Posterior vena cava (tissue), 2 donors: ENCODE measurements around the gene RBM19. TPM values are rescaled to one million over a fixed set of nuclear protein-coding genes. Genes with fewer than 3 reads are reported as not detected.
"Not testable (repeated sequence)": the region's sequence is repeated elsewhere in the genome, so short reads cannot be mapped to it uniquely, and the experiment has no call there.

Experiments used
- DNase-seq: peaks from one replicate; pipeline ENCODE4 v3.0.0-alpha.2; 2020; ENCODE audit warnings: low spot score
- intact Hi-C, 2 donors: fragments of 100-400 bp; cut with DNase I; formaldehyde crosslinking; loops; one replicate each; pipeline versions ENCODE4 v1.14.1 to v1.14.2; 2022 to 2023
- total RNA-seq, 2 donors: library from RNA; stranded (reverse); fragmentation: NEBNext Ultra II Directional; extraction: Animal tissue kit (Norgen Biotek cat#: 25700); gene quantifications; one replicate each; pipeline ENCODE4 v1.2.1, GENCODE V29; 2021
- donor health status: DM: yes; HTN: yes; CAD: no.
- donor health status: DM: yes; HTN: yes; CAD: no.

The RBM19 gene
- total RNA-seq, 2 donors from 2014 or later: 23.8 to 27.7 TPM

DNA sequence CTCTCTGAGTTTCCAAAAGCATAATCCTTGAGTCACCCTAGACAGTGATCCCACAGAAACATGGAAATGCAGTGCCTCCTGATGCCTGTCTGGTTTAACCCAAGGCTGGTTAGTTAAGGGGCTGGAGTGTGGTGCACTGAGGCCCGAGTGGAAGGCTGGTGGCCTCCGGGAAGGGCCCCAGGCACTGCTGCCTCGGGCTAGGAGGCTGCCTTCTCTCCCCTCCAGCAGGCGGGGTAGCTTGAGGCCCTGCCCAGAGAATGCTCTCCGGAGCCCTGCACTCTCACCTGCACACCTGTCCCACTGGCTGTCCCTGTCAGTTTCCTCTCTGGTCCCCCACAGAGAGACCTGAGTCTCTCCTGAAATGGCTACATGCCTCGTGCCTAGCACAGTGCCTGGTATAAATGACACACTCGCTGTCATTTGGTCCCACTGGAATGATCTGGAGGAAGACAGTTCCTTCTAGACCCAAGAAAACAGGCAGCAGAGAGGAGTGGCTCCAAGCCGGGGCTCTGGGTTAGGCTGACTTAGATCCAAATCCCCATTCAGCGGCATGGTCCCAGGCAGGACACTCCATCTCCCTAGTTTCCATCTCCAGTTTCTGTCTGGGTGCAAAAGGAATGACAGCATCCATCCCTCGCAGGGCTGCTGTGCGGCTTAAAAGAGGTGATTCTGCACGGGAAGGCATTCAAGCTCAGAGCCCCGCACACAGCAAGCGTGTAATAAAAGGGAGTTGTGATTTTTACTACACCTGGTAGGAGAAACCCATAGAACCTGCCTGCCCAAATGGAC is 54.0 kb downstream of the RBM19 start:
- intact Hi-C loops: loop anchor here (5.0 kb wide), 2 partner anchors 450 to 555 kb away; partner anchors contain the start of gene PLBD2 (in 1 of the 2)

DNA sequence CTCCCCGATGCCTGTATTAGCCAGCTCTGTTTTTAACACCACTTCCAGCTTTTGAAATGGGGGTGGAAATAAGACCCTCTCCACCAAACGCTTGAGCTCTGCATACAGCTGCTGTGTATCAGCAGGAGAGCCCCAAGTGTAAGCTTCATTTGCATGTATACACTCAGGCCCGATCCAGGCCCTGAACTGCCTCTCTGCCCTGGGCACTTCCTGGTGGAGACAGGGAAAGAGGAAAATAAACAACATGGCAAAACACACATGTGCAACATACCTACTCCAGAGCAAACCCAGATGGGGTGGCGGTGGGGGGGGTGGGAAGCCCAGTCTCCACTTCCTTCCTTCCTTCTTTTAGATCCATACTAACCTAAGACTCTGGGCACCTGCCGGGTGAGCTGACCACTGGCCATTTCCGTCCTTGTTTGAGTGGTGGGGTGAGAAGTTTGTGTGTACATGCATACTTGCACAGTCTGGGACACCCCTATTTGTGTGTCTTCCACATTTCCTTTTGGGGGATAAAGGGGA is 55.3 kb downstream of the RBM19 start:
- intact Hi-C loops: loop anchor here (5.0 kb wide), 2 partner anchors 449 to 554 kb away; partner anchors contain the start of gene PLBD2 (in 1 of the 2)

More for the DNA sequence above, 54.0 kb downstream of the RBM19 start:
- no peak for DNase-seq

DNA sequence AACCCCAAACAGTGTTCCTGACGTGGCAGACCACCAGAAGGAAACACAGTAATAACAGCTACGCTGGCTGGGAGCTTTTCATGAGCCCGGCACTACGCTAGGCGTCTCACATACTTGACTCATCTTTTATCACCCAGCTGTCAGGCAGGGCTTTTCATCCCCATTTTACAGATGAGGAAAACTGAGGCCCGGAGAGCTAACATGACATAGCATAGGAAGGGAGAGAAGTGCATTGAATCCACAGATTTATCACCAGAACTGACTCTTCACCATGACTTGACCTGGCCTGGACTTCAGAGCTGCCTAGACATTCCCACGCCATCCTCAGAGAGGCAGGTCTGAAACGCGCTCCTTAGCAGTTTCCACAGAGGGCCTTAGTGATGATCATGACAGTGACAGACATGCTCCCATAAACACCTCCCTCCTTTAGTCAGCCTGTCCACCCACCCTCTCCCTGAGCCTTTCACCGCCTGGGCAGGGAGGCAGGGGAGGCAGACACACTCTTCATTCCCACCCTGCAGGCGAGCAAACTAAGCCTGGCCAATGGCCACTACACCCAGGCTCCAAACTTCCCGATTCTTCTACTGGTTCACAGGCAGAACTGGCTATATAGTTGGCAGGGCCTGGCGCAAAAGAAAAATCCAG is 56.2 kb downstream of the RBM19 start:
- no peak for DNase-seq
- intact Hi-C loops: loop anchor here (5.0 kb wide), 2 partner anchors 448 to 553 kb away; partner anchors contain the start of gene PLBD2 (in 1 of the 2)

More for the DNA sequence above, 55.3 kb downstream of the RBM19 start:
- no peak for DNase-seq

DNA sequence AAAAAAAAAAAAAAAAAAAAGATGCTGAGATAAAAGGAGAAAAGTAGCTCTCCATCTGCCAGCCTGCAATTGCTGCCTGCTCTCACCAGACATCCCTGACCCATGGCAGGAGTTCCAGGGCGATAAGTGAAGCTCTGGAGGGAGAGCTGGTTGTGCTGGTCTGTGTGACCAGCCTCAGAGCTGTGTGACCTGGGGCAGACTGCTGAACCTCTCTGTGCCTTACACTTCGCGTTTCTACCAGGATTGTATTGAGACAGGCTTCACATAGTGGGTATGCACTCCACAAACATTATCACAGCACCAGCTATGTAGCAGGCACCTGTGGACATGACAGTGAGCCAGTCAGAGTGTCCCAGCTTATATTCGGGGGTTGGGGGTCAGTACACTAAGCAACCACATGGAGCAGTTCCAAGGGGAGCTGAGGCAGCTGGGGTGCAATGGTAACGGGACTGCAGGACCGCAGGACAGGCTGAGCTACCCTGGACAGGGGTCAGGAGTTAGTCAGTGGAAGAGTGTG is 57.5 kb downstream of the RBM19 start:
- no peak for DNase-seq
- intact Hi-C loops: no loop called here

- intact Hi-C loops: loop anchor here in 1 of 2 donors (2.0 kb wide), 1 partner anchor 443 kb away; no protein-coding TSS in a partner anchor
- no peak for DNase-seq
Measured at GRCh38 chr12:113907446-113908180, 58.5 kb downstream of the RBM19 start.

DNA sequence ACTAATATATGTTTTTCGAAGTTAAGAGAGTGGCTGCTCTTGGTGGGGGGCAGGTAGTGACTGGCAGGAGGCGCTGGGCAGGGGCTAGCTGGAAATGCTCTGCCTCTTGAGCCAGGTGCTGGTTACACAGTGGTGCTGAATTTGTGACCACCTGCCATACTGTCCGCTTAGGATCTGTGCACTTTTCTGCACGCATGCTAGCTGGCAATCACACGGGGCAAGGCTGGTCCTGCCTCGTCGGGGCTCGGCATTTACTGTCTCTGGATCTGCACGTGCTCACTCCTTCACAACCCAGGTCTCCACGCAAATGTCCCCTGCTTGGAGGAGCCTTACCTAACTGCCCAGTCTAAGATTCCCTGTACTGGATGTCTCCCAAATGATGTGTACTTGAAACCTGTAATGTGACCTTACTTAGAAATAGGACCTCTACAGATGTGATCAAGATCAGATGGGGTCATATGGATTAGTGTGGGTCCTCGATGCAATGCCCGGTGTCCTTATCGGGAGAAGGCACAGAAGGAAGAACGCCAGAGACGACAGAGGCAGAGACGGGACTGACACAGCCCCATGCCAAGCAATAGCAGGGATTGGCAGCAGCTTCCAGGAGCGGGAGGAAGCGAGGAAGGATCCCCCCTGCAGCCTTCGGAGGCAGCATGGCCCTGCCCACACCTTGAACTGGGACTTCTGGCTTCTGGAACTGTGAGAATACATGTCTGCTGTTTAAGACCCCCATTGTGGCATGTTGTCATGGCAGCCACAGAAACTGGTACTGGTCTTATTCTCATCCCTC is 59.5 kb downstream of the RBM19 start:
- intact Hi-C loops: loop anchor here in 1 of 2 donors (2.0 kb wide), 1 partner anchor 442 kb away; no protein-coding TSS in a partner anchor
- no peak for DNase-seq

DNA sequence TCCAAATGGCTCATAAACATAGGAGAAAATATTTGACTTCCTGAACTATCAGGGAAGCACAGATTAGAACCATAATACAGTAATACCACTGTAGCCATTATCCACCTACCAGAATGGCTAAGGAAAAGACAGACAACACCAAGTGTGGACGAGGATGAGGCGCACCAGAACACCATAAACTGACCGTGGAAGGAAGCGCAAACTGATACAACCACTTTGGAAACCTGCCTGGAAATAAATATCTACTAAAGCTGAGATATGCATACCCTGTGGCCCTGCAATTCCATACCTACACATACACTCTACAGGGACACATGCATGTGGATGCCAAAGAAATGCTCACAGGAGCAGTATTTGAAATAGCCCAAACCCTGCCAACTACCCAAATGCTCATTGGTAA is 60.3 kb downstream of the RBM19 start:
- no peak for DNase-seq
- intact Hi-C loops: loop anchor here in 1 of 2 donors (2.0 kb wide), 1 partner anchor 441 kb away; no protein-coding TSS in a partner anchor

DNA sequence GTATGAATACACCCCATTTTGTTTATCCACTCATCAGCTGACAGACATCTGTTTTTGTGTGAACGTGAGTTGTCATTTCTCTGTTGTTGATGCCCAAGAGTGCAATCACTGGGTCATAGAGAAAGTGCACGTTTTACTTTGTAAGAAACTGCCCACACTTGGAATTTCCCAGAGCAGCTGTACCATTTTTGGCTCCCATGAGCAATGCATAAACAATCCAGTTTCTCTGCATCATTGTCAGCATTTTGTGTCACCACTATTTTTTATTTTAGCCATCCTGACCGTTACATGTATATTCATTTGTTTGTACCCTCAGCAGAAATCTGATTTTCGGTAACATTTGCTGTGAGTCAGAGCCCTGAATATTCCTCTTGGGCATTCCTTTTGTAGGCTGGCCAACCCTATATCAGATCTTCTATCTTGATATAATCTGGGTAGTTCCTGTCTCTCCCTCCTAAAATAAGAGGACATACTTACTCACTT is 62.7 kb downstream of the RBM19 start:
- DNase-seq: no peak
- intact Hi-C loops: no loop called here

DNA sequence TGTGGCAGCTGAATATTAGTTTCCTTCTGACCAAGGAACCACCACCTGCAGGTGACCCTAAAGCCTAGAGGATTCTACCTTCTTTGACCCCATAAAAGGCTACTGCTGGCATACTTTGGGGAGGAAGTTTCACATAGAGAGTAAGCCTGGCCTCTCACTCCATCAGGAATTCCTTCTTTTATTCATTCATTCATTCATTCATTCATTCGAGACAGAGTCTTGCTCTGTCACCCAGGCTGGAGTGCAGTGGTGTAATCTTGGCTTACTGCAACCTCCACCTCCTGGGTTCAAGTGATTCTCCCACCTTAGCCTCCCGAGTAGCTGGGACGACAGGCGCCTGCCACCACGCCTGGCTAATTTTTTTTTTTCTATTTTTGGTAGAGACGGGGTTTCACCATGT is 64.8 kb downstream of the RBM19 start:
- intact Hi-C loops: not testable (repeated sequence)

DNA sequence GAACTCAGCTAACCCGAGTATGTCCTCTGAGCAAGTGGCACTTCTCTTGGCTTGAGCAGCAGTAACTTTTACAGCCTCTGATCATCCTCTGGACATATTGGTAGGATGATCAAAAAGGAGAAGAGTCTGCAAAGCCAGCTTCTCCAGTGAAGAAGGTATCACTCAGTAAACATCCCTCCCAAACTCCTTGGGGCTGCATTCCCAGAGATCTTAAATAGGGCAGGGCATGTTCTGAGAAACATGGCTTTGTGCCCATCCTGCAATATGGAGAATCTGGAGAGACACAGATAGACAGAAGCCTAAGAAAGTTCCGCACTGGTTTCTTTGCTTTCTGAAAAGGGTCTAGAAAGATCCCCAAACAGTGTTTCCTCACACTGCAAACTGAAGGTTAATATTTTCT is 65.4 kb downstream of the RBM19 start:
- intact Hi-C loops: no loop called here
- no peak for DNase-seq

More for the DNA sequence above, 64.8 kb downstream of the RBM19 start:
- not testable (repeated sequence) for DNase-seq

GRCh38 chr12:113899561-113900471 is 66.3 kb downstream of the RBM19 start:
- DNase-seq: no peak
- intact Hi-C loops: no loop called here

DNA sequence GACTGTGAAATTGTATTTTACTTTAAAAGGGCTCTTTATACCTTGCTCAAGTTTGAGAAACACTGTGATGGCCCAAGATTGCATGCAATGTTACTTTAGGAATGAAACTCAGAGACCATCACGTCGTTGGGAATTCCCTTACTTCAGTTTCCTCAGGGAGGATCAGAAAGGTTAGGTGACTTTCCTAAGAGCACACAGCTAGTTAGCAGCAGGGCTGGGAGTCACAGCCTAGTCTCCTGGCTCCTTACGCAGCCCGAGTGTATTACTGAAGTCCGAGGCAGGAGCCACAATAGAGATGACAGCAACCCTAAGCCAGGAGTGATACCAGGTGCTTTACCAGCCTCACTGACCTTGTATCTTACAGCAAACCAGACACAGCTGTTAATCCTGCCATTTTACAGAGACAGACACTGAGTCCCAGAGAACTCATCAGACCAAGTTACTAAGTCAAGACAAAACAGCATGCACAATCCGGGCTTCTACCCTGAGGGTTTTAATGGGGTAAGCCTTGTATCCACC is 67.0 kb downstream of the RBM19 start:
- intact Hi-C loops: no loop called here
- DNase-seq: no peak

GRCh38 chr12:113898466-113898865 is 67.7 kb downstream of the RBM19 start:
- intact Hi-C loops: no loop called here
- no peak for DNase-seq

GRCh38 chr12:113897406-113897805 is 68.7 kb downstream of the RBM19 start:
- intact Hi-C loops: loop anchor here in 1 of 2 donors (2.0 kb wide), 1 partner anchor 65 kb away; no protein-coding TSS in a partner anchor
- no peak for DNase-seq

DNA sequence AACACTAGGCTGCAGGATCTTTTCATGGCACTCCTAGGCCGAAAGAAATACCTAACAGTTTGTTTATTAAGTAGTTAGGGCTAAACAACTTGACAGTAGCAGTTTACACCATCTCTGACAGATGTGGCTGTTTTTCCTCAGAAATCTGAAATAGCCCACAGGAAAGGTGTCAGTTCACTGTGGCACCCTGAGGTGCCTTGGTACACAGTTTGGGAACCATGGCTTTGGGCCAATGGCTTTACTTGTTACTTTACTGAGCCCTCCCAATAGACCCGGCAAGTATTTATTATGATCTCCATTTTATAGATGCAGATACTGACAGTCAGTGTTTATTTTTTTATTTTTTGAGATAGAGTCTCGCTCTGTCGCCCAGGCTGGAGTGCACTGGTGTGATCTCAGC is 69.3 kb downstream of the RBM19 start:
- no peak for DNase-seq
- intact Hi-C loops: loop anchor here in 1 of 2 donors (2.0 kb wide), 1 partner anchor 66 kb away; no protein-coding TSS in a partner anchor

- intact Hi-C loops: loop anchor here in 1 of 2 donors (2.0 kb wide), 1 partner anchor 67 kb away; no protein-coding TSS in a partner anchor
- no peak for DNase-seq
Measured at GRCh38 chr12:113896194-113896593, 69.9 kb downstream of the RBM19 start.

- DNase-seq: no peak
- intact Hi-C loops: no loop called here
Measured at GRCh38 chr12:113895176-113895575, 70.9 kb downstream of the RBM19 start.
